OCI-LY7 (cell line): Measurements from ENCODE around the gene FHL5. TPM values are rescaled to one million over a fixed set of nuclear protein-coding genes. Genes with fewer than 3 reads are reported as not detected.
"Not testable (repeated sequence)": the region's sequence is repeated elsewhere in the genome, so short reads cannot be mapped to it uniquely, and the experiment has no call there.

Source experiments
- BruUV-seq: library from RNA; stranded (reverse); fragments of 400-500 nt; replicated peaks from 2 replicates; lab custom pipeline; 2021; lab: Mats Ljungman, UMichigan
- CTCF ChIA-PET: fragments of 300-600 bp; sonication (Branson Sonifier 250); formaldehyde crosslinking; loops from one replicate; lab custom pipeline; 2022; ENCODE audit warnings: antibody characterized with exemption; ENCODE audit not compliant: unreplicated experiment; lab: Charles Lee
- POLR2A ChIA-PET: fragments of 300-600 bp; sonication (Branson Sonifier 250); formaldehyde crosslinking; loops from one replicate; lab custom pipeline; 2022; ENCODE audit warnings: antibody characterized with exemption; lab: Charles Lee
- DNase-seq: peaks from one replicate; pipeline ENCODE4 v3.0.0-alpha.2; 2015; ENCODE audit warnings: low spot score
- H2AFZ ChIP-seq: fragments of 200-600 bp; sonication (generic), shearing (Covaris generic); 2 replicates; pipeline ENCODE4 v1.6.1; 2014; ENCODE audit warnings: mild to moderate bottlenecking, antibody characterized with exemption, low read length, moderate library complexity
- H3K27ac ChIP-seq: fragments of 200-600 bp; sonication (generic); 2 replicates; pipeline ENCODE4 v1.5.1; 2014; ENCODE audit warnings: mixed run types, low read depth, mild to moderate bottlenecking, moderate library complexity, low read length, inconsistent platforms; ENCODE audit not compliant: poor library complexity, severe bottlenecking
- H3K36me3 ChIP-seq: fragments of 200-600 bp; sonication (generic); 2 replicates; pipeline ENCODE4 v1.6.1; 2014; ENCODE audit warnings: mild to moderate bottlenecking, antibody characterized with exemption, low read length, moderate library complexity, mixed read lengths; ENCODE audit not compliant: insufficient read depth
- H3K4me1 ChIP-seq: fragments of 200-600 bp; sonication (generic); 2 replicates; pipeline ENCODE4 v1.5.1; 2014; ENCODE audit warnings: mild to moderate bottlenecking, low read length; ENCODE audit not compliant: insufficient read depth, poor library complexity, severe bottlenecking
- H3K4me2 ChIP-seq: fragments of 200-600 bp; sonication (generic); 2 replicates; pipeline ENCODE4 v1.6.1; 2014; ENCODE audit warnings: mild to moderate bottlenecking, low read length
- H3K4me3 ChIP-seq: fragments of 200-600 bp; sonication (generic); 2 replicates; pipeline ENCODE4 v1.5.1; 2014; ENCODE audit warnings: mild to moderate bottlenecking, low read depth, low read length; ENCODE audit not compliant: poor library complexity, severe bottlenecking
- H3K79me2 ChIP-seq: fragments of 200-600 bp; sonication (generic); 2 replicates; pipeline ENCODE4 v1.6.1; 2016; ENCODE audit warnings: low read depth, mild to moderate bottlenecking, low read length, moderate library complexity, mixed read lengths; ENCODE audit not compliant: insufficient read depth
- H3K9me2 ChIP-seq: fragments of 200-600 bp; sonication (generic); 2 replicates; pipeline ENCODE4 v1.6.1; 2016; ENCODE audit warnings: mild to moderate bottlenecking, low read length, mixed read lengths; ENCODE audit not compliant: insufficient read depth
- H3K9me3 ChIP-seq: fragments of 200-600 bp; sonication (generic); 2 replicates; pipeline ENCODE4 v1.6.1; 2014; ENCODE audit warnings: mild to moderate bottlenecking, mixed run types, low read length, mixed read lengths
- H4K20me1 ChIP-seq: fragments of 200-600 bp; sonication (generic); 2 replicates; pipeline ENCODE4 v1.6.1; 2014; ENCODE audit warnings: mild to moderate bottlenecking, antibody characterized with exemption, low read length, moderate library complexity, mixed read lengths; ENCODE audit not compliant: insufficient read depth
- EZH2phosphoT487 ChIP-seq: fragments of 200-600 bp; sonication (generic); IDR thresholded peaks from 2 replicates; pipeline ENCODE4 v1.6.1; 2018; ENCODE audit warnings: low read depth, borderline replicate concordance, mild to moderate bottlenecking, mixed run types, antibody characterized with exemption, low read length, moderate library complexity, mixed read lengths
- intact Hi-C: fragments of 100-400 bp; cut with micrococcal nuclease; formaldehyde crosslinking; loops from one replicate; pipeline ENCODE4 v1.10.0; 2022; ENCODE audit not compliant: unreplicated experiment
- total RNA-seq, 2 experiments: library from RNA; depleted of rRNA in 1 of 2; stranded (reverse); fragments of >200 nt in 1 of 2; shearing (Covaris generic) in 1 of 2; gene quantifications; 2 replicates each; pipeline ENCODE4 v1.2.3, GENCODE V29; 2014 to 2022
- TF ChIP-seq, protein P1 (sequence below): fragments of 200-600 bp; sonication (generic); conservative IDR thresholded peaks from 2 replicates; pipeline ENCODE4 v1.5.1; 2014; ENCODE audit warnings: mild to moderate bottlenecking, antibody characterized with exemption, low read length, moderate library complexity, mixed read lengths

FHL5 gene
- total RNA-seq, 2 experiments from 2014 or later = not detected

DNA sequence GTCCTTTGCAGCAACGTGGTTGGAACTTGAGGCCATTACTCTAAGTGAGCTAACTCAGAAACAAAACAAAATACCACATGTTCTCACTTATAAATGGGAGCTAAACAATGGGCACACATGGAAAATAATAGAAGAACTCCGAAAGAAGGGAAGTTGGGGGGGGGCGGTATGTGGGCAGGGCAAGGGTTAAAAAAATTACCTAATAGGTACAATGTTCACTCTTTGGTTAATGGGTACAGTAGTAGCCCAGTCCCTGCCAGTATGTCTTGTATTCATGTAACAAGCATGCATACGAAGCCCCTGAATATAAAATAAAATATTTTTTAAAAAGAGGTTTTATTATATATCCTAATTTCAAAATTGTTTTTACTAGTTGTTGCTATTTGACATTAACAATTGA lies 15.3 kb upstream of the FHL5 start:
- H3K9me3 ChIP-seq = no peaks in the 10 kb centered on the region
- no peak overlapping the region for H3K4me3 ChIP-seq
- no peaks in the 10 kb centered on the region for H4K20me1 ChIP-seq
- CTCF ChIA-PET = interaction anchor here (0.6 kb wide), 1 partner anchor 289 kb away, joined by 7 read pairs; no protein-coding TSS in a partner anchor
- no peaks in the 10 kb centered on the region for H3K4me1 ChIP-seq
- H3K79me2 ChIP-seq = no peaks in the 10 kb centered on the region
- no peak overlapping the region for H3K27ac ChIP-seq
- no peak overlapping the region for H2AFZ ChIP-seq
- intact Hi-C loops = no loop called here
- BruUV-seq = no TSS peak
- TF ChIP-seq, protein P1, sequence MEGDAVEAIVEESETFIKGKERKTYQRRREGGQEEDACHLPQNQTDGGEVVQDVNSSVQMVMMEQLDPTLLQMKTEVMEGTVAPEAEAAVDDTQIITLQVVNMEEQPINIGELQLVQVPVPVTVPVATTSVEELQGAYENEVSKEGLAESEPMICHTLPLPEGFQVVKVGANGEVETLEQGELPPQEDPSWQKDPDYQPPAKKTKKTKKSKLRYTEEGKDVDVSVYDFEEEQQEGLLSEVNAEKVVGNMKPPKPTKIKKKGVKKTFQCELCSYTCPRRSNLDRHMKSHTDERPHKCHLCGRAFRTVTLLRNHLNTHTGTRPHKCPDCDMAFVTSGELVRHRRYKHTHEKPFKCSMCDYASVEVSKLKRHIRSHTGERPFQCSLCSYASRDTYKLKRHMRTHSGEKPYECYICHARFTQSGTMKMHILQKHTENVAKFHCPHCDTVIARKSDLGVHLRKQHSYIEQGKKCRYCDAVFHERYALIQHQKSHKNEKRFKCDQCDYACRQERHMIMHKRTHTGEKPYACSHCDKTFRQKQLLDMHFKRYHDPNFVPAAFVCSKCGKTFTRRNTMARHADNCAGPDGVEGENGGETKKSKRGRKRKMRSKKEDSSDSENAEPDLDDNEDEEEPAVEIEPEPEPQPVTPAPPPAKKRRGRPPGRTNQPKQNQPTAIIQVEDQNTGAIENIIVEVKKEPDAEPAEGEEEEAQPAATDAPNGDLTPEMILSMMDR = no peak
- no peak for TF ChIP-seq EZH2phosphoT487
- no peak for DNase-seq
- no peaks in the 10 kb centered on the region for H3K9me2 ChIP-seq
- H3K4me2 ChIP-seq = no peak overlapping the region
- POLR2A ChIA-PET = no interaction called here
- H3K36me3 ChIP-seq = peaks cover 85% of the 10 kb centered on the region

- ChIA-PET POLR2A (interaction anchor here (0.8 to 4.4 kb wide), 7 partner anchors 10 to 95 kb away, joined by 3 to 20 read pairs (median 3); no protein-coding TSS in a partner anchor), CTCF (no interaction called here)
- TSS peak; percentile 45 for BruUV-seq
- H3K4me3 ChIP-seq = no peak overlapping the region
- no peaks in the 10 kb centered on the region for H3K79me2 ChIP-seq
- H3K4me1 ChIP-seq = no peaks in the 10 kb centered on the region
- no peak overlapping the region for H3K4me2 ChIP-seq
- H2AFZ ChIP-seq = no peak overlapping the region
- H3K9me2 ChIP-seq = no peaks in the 10 kb centered on the region
- H3K9me3 ChIP-seq = no peaks in the 10 kb centered on the region
- H4K20me1 ChIP-seq = no peaks in the 10 kb centered on the region
- no peak overlapping the region for H3K27ac ChIP-seq
- TF ChIP-seq, protein P1 = no peak
- TF ChIP-seq EZH2phosphoT487 = no peak
- peaks cover 61% of the 10 kb centered on the region for H3K36me3 ChIP-seq
- intact Hi-C loops = no loop called here
- no peak for DNase-seq
Measured at GRCh38 chr6:96554558-96554957, 8.4 kb upstream of the FHL5 start.

DNA sequence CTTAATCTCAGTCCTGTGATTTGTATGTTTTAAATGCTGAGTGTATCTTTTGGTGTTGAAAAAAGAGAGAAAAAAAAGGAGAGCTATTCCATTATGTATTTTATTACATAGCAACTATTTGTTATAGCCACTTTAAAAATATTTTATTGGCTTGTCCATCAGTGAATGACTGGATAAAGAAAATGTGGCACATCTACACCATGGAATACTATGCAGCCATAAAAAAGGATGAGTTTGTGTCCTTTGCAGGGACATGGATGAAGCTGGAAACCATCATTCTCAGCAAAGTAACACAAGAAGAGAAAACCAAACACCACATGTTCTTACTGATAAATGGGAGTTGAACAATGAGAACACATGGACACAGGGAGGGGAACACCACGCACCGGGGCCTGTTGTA lies 3.2 kb upstream of the FHL5 start:
- POLR2A ChIA-PET, intact Hi-C loops, H3K4me2 ChIP-seq, H3K79me2 ChIP-seq, H4K20me1 ChIP-seq, H3K4me3 ChIP-seq, H3K27ac ChIP-seq, BruUV-seq, DNase-seq, H3K9me2 ChIP-seq, H2AFZ ChIP-seq, H3K9me3 ChIP-seq, CTCF ChIA-PET, H3K4me1 ChIP-seq: not testable (repeated sequence)
- H3K36me3 ChIP-seq = peaks cover 12% of the 10 kb centered on the region
